ENCODE data around the gene THUMPD3.

THUMPD3 gene, protein sequence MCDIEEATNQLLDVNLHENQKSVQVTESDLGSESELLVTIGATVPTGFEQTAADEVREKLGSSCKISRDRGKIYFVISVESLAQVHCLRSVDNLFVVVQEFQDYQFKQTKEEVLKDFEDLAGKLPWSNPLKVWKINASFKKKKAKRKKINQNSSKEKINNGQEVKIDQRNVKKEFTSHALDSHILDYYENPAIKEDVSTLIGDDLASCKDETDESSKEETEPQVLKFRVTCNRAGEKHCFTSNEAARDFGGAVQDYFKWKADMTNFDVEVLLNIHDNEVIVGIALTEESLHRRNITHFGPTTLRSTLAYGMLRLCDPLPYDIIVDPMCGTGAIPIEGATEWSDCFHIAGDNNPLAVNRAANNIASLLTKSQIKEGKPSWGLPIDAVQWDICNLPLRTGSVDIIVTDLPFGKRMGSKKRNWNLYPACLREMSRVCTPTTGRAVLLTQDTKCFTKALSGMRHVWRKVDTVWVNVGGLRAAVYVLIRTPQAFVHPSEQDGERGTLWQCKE

DNA sequence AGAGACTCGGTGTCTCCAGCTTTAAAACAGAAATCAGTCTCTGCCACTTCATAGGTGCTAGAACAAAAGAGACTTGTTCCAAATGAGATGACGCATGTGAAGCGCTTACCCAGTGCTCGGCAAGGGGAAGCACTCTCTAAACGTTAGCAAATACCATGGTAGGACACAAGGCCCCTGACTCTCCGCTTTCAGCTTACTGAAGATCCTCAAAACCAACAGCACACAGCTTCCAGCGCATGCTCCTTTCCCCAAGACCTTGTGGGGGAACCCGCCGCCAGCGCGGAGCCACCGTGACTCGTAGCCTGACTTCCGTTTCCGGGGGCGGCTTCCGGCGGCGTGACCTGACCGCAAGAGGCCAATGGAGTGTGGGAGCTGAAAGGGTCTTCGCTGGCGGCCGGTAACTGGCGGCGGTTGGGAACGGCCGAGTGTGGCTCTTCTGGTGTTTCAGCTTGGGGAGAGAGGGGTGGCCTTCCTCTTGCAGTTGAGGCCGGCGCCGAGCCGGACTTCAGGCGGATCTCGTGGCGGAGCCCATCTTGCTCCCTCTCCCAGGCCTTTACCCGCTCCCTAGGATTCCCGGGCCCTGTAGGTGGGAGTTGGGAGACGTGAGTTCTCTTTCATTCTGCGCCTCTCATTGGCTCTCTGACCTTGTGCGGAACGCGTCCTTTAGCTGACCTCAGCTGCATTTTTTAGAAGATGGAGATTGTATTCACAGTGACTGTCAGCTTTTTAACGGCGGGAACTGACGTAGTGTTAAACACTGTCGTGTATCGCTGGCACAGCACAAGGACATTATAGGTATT is at the start of gene THUMPD3:
THUMPD3 (plus strand) TSS at position 324 of the 800 bp plus-strand sequence. CDS start 2,015 bp downstream, outside the sequence.
- no peak for TF ChIP-seq EZH2phosphoT487 (IDR thresholded peaks at IDR 0.05; ENCODE audit: low read depth)
- TF ChIP-seq, protein P1, sequence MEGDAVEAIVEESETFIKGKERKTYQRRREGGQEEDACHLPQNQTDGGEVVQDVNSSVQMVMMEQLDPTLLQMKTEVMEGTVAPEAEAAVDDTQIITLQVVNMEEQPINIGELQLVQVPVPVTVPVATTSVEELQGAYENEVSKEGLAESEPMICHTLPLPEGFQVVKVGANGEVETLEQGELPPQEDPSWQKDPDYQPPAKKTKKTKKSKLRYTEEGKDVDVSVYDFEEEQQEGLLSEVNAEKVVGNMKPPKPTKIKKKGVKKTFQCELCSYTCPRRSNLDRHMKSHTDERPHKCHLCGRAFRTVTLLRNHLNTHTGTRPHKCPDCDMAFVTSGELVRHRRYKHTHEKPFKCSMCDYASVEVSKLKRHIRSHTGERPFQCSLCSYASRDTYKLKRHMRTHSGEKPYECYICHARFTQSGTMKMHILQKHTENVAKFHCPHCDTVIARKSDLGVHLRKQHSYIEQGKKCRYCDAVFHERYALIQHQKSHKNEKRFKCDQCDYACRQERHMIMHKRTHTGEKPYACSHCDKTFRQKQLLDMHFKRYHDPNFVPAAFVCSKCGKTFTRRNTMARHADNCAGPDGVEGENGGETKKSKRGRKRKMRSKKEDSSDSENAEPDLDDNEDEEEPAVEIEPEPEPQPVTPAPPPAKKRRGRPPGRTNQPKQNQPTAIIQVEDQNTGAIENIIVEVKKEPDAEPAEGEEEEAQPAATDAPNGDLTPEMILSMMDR (IDR thresholded peaks at IDR 0.05; ENCODE audit: low read depth, low read length): no peak
- Histone ChIP-seq H3K79me2 (ENCODE audit: low read length) (peaks cover 35% of the 10 kb centered on the region), H4K20me1 (ENCODE audit: insufficient read depth, low read length) (no peaks in the 10 kb centered on the region)

GRCh38 chr3:9314796-9315195 is 48.1 kb upstream of the THUMPD3 start:
- Histone ChIP-seq H3K27me3 (ENCODE audit: low read depth, low read length) (peaks cover 16% of the 10 kb centered on the region), H3K36me3 (replicated peaks; ENCODE audit: low read depth, low read length) (no peaks in the 10 kb centered on the region), H3K27ac (ENCODE audit: low read length) (no peak overlapping the region), H3K4me2 (ENCODE audit: low read length) (no peak overlapping the region), H3K4me1 (ENCODE audit: low read length) (no peaks in the 10 kb centered on the region), H2AFZ (ENCODE audit: low read depth, low read length) (no peak overlapping the region), H3K9me3 (ENCODE audit: insufficient read depth, low read length) (no peaks in the 10 kb centered on the region), H4K20me1 (ENCODE audit: insufficient read depth, low read length) (no peaks in the 10 kb centered on the region), H3K79me2 (ENCODE audit: low read length) (no peaks in the 10 kb centered on the region), H3K4me3 (ENCODE audit: low read length) (no peak overlapping the region), H3K9ac (ENCODE audit: low read length) (no peak overlapping the region)
- TF ChIP-seq, protein P1 (IDR thresholded peaks at IDR 0.05; ENCODE audit: low read depth, low read length): no peak
- TF ChIP-seq EZH2phosphoT487 (IDR thresholded peaks at IDR 0.05; ENCODE audit: low read depth): no peak

More for the DNA sequence above, at the start of gene THUMPD3:
- peaks cover 29% of the 10 kb centered on the region for H3K36me3 ChIP-seq (replicated peaks; ENCODE audit: low read depth, low read length)
- peak within 1 kb of the TSS; percentile 84 for H3K4me2 ChIP-seq (ENCODE audit: low read length)
- peak within 1 kb of the TSS; percentile 88 for H3K4me3 ChIP-seq (ENCODE audit: low read length)
- peak within 1 kb of the TSS; percentile 88 for H3K9ac ChIP-seq (ENCODE audit: low read length)
- H2AFZ ChIP-seq (ENCODE audit: low read depth, low read length): peak within 1 kb of the TSS; percentile 57
- H3K27me3 ChIP-seq (ENCODE audit: low read depth, low read length): no peaks in the 10 kb centered on the region
- H3K9me3 ChIP-seq (ENCODE audit: insufficient read depth, low read length): no peaks in the 10 kb centered on the region
- H3K4me1 ChIP-seq (ENCODE audit: low read length): peaks cover 7% of the 10 kb centered on the region; the same call in 1 of the 2 replicates
- H3K27ac ChIP-seq (ENCODE audit: low read length): peak within 1 kb of the TSS; percentile 76

DNA sequence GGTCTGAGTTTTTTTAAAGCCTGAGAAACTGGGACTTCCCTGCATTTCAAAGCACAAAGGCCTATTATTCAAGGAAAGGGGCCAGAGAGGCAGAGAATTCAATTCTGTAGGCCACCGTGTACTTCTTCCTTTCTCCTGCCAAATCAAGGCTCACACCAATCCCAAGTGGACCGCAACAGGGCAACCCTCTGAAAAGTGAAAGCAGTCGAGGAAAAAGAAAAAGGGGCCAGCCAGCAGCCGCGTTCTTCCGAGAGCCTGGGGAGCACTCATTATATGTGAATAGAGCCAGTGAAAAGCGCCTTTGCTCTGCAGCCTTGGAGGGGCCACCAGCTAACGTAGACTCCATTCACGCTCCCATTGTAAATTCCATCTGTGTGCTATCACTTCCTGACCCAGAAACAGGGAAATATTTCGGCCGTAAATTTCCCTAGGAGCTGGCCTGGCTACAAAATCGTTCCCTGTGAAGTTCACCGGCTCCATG is 45.9 kb upstream of the THUMPD3 start:
- Histone ChIP-seq H3K27me3 (ENCODE audit: low read depth, low read length) (peaks cover 19% of the 10 kb centered on the region), H3K4me1 (ENCODE audit: low read length) (no peaks in the 10 kb centered on the region), H3K9me3 (ENCODE audit: insufficient read depth, low read length) (no peaks in the 10 kb centered on the region), H3K36me3 (replicated peaks; ENCODE audit: low read depth, low read length) (no peaks in the 10 kb centered on the region), H3K79me2 (ENCODE audit: low read length) (no peaks in the 10 kb centered on the region), H2AFZ (ENCODE audit: low read depth, low read length) (no peak overlapping the region), H4K20me1 (ENCODE audit: insufficient read depth, low read length) (no peaks in the 10 kb centered on the region), H3K27ac (ENCODE audit: low read length) (no peak overlapping the region), H3K4me3 (ENCODE audit: low read length) (no peak overlapping the region), H3K4me2 (ENCODE audit: low read length) (no peak overlapping the region), H3K9ac (ENCODE audit: low read length) (no peak overlapping the region)
- TF ChIP-seq, protein P1 (IDR thresholded peaks at IDR 0.05; ENCODE audit: low read depth, low read length): no peak
- no peak for TF ChIP-seq EZH2phosphoT487 (IDR thresholded peaks at IDR 0.05; ENCODE audit: low read depth)

Data from OCI-LY3 (cell line).